Calu3 (cell line): ENCODE results near the gene BRSK2. TPM values are rescaled to one million over a fixed set of nuclear protein-coding genes. Genes with fewer than 3 reads are reported as not detected.

Experiments
- BruUV-seq: library from RNA; stranded (reverse); fragments of 400-500 nt; replicated peaks from 2 replicates; lab custom pipeline; 2021; lab: Mats Ljungman, UMichigan
- CTCF ChIA-PET: fragments of 300-600 bp; sonication (Branson Sonifier 250); formaldehyde crosslinking; loops from one replicate; lab custom pipeline; 2022; ENCODE audit warnings: antibody characterized with exemption; lab: Charles Lee
- DNase-seq: peaks from one replicate; pipeline ENCODE4 v3.0.0; 2022
- H3K27ac Mint-ChIP-seq: one replicate; pipeline ENCODE4 v1.8.0; 2022; ENCODE audit warnings: mixed read lengths; ENCODE audit not compliant: unreplicated experiment
- H3K27me3 Mint-ChIP-seq: one replicate; pipeline ENCODE4 v1.8.0; 2022; ENCODE audit warnings: mixed read lengths; ENCODE audit not compliant: unreplicated experiment
- H3K36me3 Mint-ChIP-seq: one replicate; pipeline ENCODE4 v1.8.0; 2022; ENCODE audit warnings: mild to moderate bottlenecking, moderate library complexity, mixed read lengths; ENCODE audit not compliant: insufficient read depth, unreplicated experiment
- H3K4me1 Mint-ChIP-seq: one replicate; pipeline ENCODE4 v1.8.0; 2022; ENCODE audit warnings: mild to moderate bottlenecking, low read depth, mixed read lengths; ENCODE audit not compliant: unreplicated experiment
- H3K4me3 Mint-ChIP-seq: one replicate; pipeline ENCODE4 v1.8.0; 2022; ENCODE audit warnings: mild to moderate bottlenecking, low read depth, moderate library complexity, mixed read lengths; ENCODE audit not compliant: unreplicated experiment
- H3K9me3 Mint-ChIP-seq: one replicate; pipeline ENCODE4 v1.8.0; 2022; ENCODE audit warnings: low read depth, mixed read lengths; ENCODE audit not compliant: unreplicated experiment
- CTCF ChIP-seq: fragments of 200-600 bp; IDR thresholded peaks from one replicate; pipeline ENCODE4 v1.8.0; 2022; ENCODE audit warnings: antibody characterized with exemption; ENCODE audit not compliant: unreplicated experiment
- intact Hi-C: fragments of 100-400 bp; cut with micrococcal nuclease; formaldehyde crosslinking; loops from one replicate; pipeline ENCODE4 v1.10.0; 2022; ENCODE audit not compliant: unreplicated experiment
- total RNA-seq: library from RNA; stranded (reverse); gene quantifications from 2 replicates; pipeline ENCODE4 v1.2.3, GENCODE V29; 2022

Gene BRSK2
- total RNA-seq, 1 experiment from 2014 or later = 2.6 TPM

- Mint-ChIP-seq H3K27me3 (no peaks in the 10 kb centered on the region), H3K27ac (no peak overlapping the region), H3K36me3 (no peaks in the 10 kb centered on the region), H3K4me3 (no peak overlapping the region), H3K4me1 (no peaks in the 10 kb centered on the region), H3K9me3 (peaks cover 7% of the 10 kb centered on the region)
- no peak for TF ChIP-seq CTCF
- CTCF ChIA-PET = interaction anchor here (0.8 kb wide), 1 partner anchor 15 kb away, joined by 3 read pairs; no protein-coding TSS in a partner anchor
- no peak for DNase-seq
- no TSS peak for BruUV-seq
- intact Hi-C loops = no loop called here
These were observed 113.4 kb downstream of the BRSK2 start for GRCh38 chr11:1502954-1503707.

DNA sequence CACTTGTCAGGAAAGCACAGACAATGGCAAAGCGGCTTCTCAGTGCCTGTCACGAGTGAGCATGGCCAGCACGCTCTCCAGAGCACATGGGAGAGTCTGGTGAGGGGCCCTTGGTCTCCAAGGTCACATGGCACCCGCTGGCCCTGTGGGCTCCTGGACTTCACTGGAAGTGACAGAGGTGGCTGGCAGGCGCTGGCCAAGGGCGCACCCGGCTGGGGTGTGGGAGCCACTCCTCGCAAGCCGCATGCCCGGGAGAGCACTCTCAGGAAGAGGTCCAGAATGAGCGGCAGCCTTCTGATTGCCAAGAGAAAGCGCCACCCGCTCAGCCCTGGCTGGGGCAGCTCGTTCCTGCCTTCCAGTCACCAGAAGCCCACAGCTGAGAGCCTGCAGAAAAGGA is 114.0 kb downstream of the BRSK2 start:
- Mint-ChIP-seq H3K27ac (no peak overlapping the region), H3K27me3 (no peaks in the 10 kb centered on the region), H3K4me3 (no peak overlapping the region), H3K36me3 (no peaks in the 10 kb centered on the region), H3K4me1 (no peaks in the 10 kb centered on the region), H3K9me3 (peaks cover 7% of the 10 kb centered on the region)
- CTCF ChIA-PET = no interaction called here
- BruUV-seq = no TSS peak
- intact Hi-C loops = no loop called here
- no peak for TF ChIP-seq CTCF
- DNase-seq = no peak

- Mint-ChIP-seq H3K27me3 (no peaks in the 10 kb centered on the region), H3K36me3 (no peaks in the 10 kb centered on the region), H3K4me3 (no peak overlapping the region), H3K4me1 (no peaks in the 10 kb centered on the region), H3K27ac (no peak overlapping the region), H3K9me3 (peaks cover 7% of the 10 kb centered on the region)
- no peak for TF ChIP-seq CTCF
- no TSS peak for BruUV-seq
- DNase-seq = no peak
- intact Hi-C loops = no loop called here
- CTCF ChIA-PET = interaction anchor here (0.5 kb wide), 1 partner anchor 967 kb away, joined by 3 read pairs; no protein-coding TSS in a partner anchor
These were observed 114.4 kb downstream of the BRSK2 start for GRCh38 chr11:1504138-1504537.

DNA sequence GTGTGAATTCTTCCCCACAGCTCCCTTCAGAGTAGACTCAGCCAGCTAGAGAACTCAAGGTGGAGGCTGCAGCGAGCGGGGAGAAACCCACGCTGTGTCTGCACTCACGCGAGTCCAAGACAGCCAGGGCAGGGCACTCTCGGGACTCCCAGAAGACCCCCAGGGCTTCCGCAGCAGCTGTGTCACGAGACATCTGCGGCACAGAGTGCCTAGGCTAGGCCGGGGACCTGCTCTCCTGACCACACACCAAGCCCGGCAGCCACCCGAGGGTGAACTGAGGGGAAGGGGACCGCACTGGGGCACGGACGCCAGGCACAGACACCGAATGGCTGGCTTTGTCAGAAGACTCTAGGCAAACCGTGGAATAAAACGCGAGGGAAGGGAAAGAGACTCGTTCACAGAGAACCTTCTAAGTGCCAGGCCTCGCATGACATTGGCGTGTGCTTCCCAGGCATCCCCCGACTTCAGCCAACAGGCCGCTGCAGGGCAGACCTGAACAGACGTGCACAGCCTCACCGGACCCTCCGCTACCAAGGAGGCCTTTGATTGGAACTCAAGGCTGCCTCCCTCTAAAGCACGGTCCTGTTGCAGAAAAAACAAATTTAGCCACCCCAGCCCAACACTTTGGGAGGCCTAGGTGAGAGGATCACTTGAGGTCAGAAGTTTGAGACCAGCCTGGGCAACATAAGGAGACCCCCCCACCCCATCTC is 115.0 kb downstream of the BRSK2 start:
- CTCF ChIA-PET = interaction anchor here (0.5 kb wide), 1 partner anchor 966 kb away, joined by 3 read pairs; no protein-coding TSS in a partner anchor
- BruUV-seq = no TSS peak
- Mint-ChIP-seq H3K27me3 (no peaks in the 10 kb centered on the region), H3K27ac (no peak overlapping the region), H3K36me3 (no peaks in the 10 kb centered on the region), H3K9me3 (peaks cover 7% of the 10 kb centered on the region), H3K4me3 (no peak overlapping the region), H3K4me1 (no peaks in the 10 kb centered on the region)
- DNase-seq = no peak
- no peak for TF ChIP-seq CTCF
- intact Hi-C loops = no loop called here
